ENCODE measurements around the gene LRP2BP.
A peak's percentile ranks its signal among the peaks of the same experiment; 100 is the strongest.

Gene LRP2BP

GRCh38 chr4:185425647-185426352, 30.1 kb upstream of the LRP2BP start, which contains the start of gene UFSP2:
Gene UFSP2, minus strand, starts transcription at chr4:185425964. Its CDS starts 96 bp downstream, at chr4:185425868.
- no peak for TF ChIP-seq CTCF (IDR thresholded peaks at IDR 0.05; ENCODE audit: insufficient read depth, missing control alignments)
- FAIRE-seq (no peak), DNase-seq (ENCODE audit: insufficient read length, low spot score) (peak; percentile 71)

GRCh38 chr4:185424905-185425646, 29.4 kb upstream of the LRP2BP start:
- FAIRE-seq (no peak), DNase-seq (ENCODE audit: insufficient read length, low spot score) (no peak)
- TF ChIP-seq CTCF (IDR thresholded peaks at IDR 0.05; ENCODE audit: insufficient read depth, missing control alignments) = no peak

GRCh38 chr4:185421366-185422124, 25.8 kb upstream of the LRP2BP start:
- no peak for DNase-seq (ENCODE audit: insufficient read length, low spot score)
- no peak for TF ChIP-seq CTCF (IDR thresholded peaks at IDR 0.05; ENCODE audit: insufficient read depth, missing control alignments)
- no peak for FAIRE-seq

- DNase-seq (ENCODE audit: insufficient read length, low spot score) = no peak
- TF ChIP-seq CTCF (IDR thresholded peaks at IDR 0.05; ENCODE audit: insufficient read depth, missing control alignments) = no peak
- FAIRE-seq = no peak
These were observed 21.2 kb upstream of the LRP2BP start for GRCh38 chr4:185416955-185417354.

- FAIRE-seq = no peak
- no peak for TF ChIP-seq CTCF (IDR thresholded peaks at IDR 0.05; ENCODE audit: insufficient read depth, missing control alignments)
- no peak for DNase-seq (ENCODE audit: insufficient read length, low spot score)
These were observed 16.7 kb upstream of the LRP2BP start for GRCh38 chr4:185412412-185412811.

GRCh38 chr4:185411849-185412248, 16.1 kb upstream of the LRP2BP start:
- DNase-seq (ENCODE audit: insufficient read length, low spot score) (no peak), FAIRE-seq (no peak)
- no peak for TF ChIP-seq CTCF (IDR thresholded peaks at IDR 0.05; ENCODE audit: insufficient read depth, missing control alignments)

All from D721Med (cell line).